Measurements from ENCODE around the gene SUCLG1. TPM values are rescaled to one million over a fixed set of nuclear protein-coding genes. Genes with fewer than 3 reads are reported as not detected.
A peak's percentile ranks its signal among the peaks of the same experiment; 100 is the strongest.

Gene SUCLG1
- total and polyA plus RNA-seq, 8 donors = 19.6 to 115 (median 93.0) TPM

GRCh38 chr2:84457686-84458085, 1.4 kb downstream of the SUCLG1 start:
- no peak for DNase-seq
- no peaks in the 10 kb centered on the region for H3K9me3 ChIP-seq
- H3K36me3 ChIP-seq = no peaks in the 10 kb centered on the region
- no peak overlapping the region for H3K27ac ChIP-seq
- peak overlapping the region; percentile 89 to 99 (median 96) for H3K4me3 ChIP-seq
- TF ChIP-seq CTCF (IDR thresholded peaks at IDR 0.05) = no peak
- TF ChIP-seq POLR2A (IDR thresholded peaks at IDR 0.05) = no peak
- no peak for TF ChIP-seq EP300 (IDR thresholded peaks at IDR 0.05)
- TF ChIP-seq POLR2AphosphoS5 (IDR thresholded peaks at IDR 0.05) = no peak
- intact Hi-C loops (cut with DNase I; ENCODE audit: low total_unique reads) = no loop called here
- WGBS, 5 donors = 49 to 60% (median 52%) methylated on average over 2 of the region's 2 CpGs
- H3K27me3 ChIP-seq = no peaks in the 10 kb centered on the region
- H3K4me1 ChIP-seq = peaks cover 8 to 65% (median 43%) of the 10 kb centered on the region in 4 donors

- no peak overlapping the region for H3K27ac ChIP-seq
- H3K36me3 ChIP-seq = no peaks in the 10 kb centered on the region
- intact Hi-C loops (cut with DNase I; ENCODE audit: low total_unique reads) = no loop called here
- no peak for DNase-seq
- 65 to 72% (median 68%) methylated on average over 4 of the region's 4 CpGs for WGBS, 5 donors
- H3K4me3 ChIP-seq = no peak overlapping the region
- H3K9me3 ChIP-seq = no peaks in the 10 kb centered on the region
- peaks cover 8 to 80% (median 49%) of the 10 kb centered on the region in 4 donors for H3K4me1 ChIP-seq
- no peaks in the 10 kb centered on the region for H3K27me3 ChIP-seq
- TF ChIP-seq POLR2AphosphoS5 (IDR thresholded peaks at IDR 0.05) (no peak), CTCF (IDR thresholded peaks at IDR 0.05) (no peak), POLR2A (IDR thresholded peaks at IDR 0.05) (no peak), EP300 (IDR thresholded peaks at IDR 0.05) (no peak)
These were observed 2.9 kb downstream of the SUCLG1 start for GRCh38 chr2:84456156-84456555.

- peaks cover 8 to 74% (median 49%) of the 10 kb centered on the region in 4 donors for H3K4me1 ChIP-seq
- H3K36me3 ChIP-seq = no peaks in the 10 kb centered on the region
- intact Hi-C loops (cut with DNase I; ENCODE audit: low total_unique reads) = no loop called here
- no peak for DNase-seq
- TF ChIP-seq CTCF (IDR thresholded peaks at IDR 0.05) (no peak), POLR2AphosphoS5 (IDR thresholded peaks at IDR 0.05) (no peak), EP300 (IDR thresholded peaks at IDR 0.05) (no peak), POLR2A (IDR thresholded peaks at IDR 0.05) (no peak)
- H3K27me3 ChIP-seq = no peaks in the 10 kb centered on the region
- H3K9me3 ChIP-seq = no peaks in the 10 kb centered on the region
- 84 to 94% (median 90%) methylated on average over 2 of the region's 2 CpGs for WGBS, 5 donors
- H3K4me3 ChIP-seq = no peak overlapping the region
- H3K27ac ChIP-seq = no peak overlapping the region
These were observed 4.5 kb downstream of the SUCLG1 start for GRCh38 chr2:84454581-84454980.

DNA sequence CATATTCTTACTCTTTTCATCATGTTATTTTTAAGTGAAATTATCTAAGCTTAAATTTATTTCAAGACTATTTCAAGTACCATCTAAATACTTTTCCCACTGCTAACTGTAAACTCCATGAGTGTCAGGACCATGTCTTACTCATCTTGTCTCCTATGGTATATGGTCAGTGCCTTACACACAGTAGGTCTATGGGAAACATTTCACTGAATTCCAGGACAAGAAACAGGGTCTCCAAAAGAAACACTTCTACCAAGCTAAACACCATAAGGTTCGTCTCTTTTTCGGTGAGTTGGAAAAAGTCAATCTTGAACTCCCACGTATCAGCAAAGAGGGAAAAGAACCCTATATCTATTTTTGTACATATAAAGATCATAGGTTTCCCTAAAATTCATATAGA, 6.5 kb downstream of the SUCLG1 start:
- H3K36me3 ChIP-seq = peaks cover 0 to 8% (median 0%) of the 10 kb centered on the region in 4 donors
- no peak overlapping the region for H3K27ac ChIP-seq
- TF ChIP-seq CTCF (IDR thresholded peaks at IDR 0.05) (no peak), POLR2A (IDR thresholded peaks at IDR 0.05) (no peak), POLR2AphosphoS5 (IDR thresholded peaks at IDR 0.05) (no peak), EP300 (IDR thresholded peaks at IDR 0.05) (no peak)
- no peaks in the 10 kb centered on the region for H3K9me3 ChIP-seq
- no peak overlapping the region for H3K4me3 ChIP-seq
- WGBS, 5 donors = 84 to 97% (median 94%) methylated on average over 3 of the region's 3 CpGs
- peaks cover 8 to 64% (median 40%) of the 10 kb centered on the region in 4 donors for H3K4me1 ChIP-seq
- no peak for DNase-seq
- intact Hi-C loops (cut with DNase I; ENCODE audit: low total_unique reads) = no loop called here
- no peaks in the 10 kb centered on the region for H3K27me3 ChIP-seq
